GM13977 (cell line): ENCODE data around the gene SLC39A12.

ENCODE experiments used
- DNase-seq: peaks from one replicate; pipeline ENCODE4 v3.0.0; 2012; ENCODE audit warnings: low spot score
- CTCF ChIP-seq: IDR thresholded peaks from 2 replicates; pipeline ENCODE4 v1.5.1; 2012; ENCODE audit warnings: mild to moderate bottlenecking, control low read depth; ENCODE audit not compliant: insufficient read depth; ENCODE audit errors: extremely low read depth, missing control alignments
- in situ Hi-C: fragments of 300-500 bp; cut with MboI; formaldehyde crosslinking; loops from one replicate; pipeline ENCODE4 v1.12.0; 2022; ENCODE audit warnings: low sequenced_read_pairs, low pct_unique_long_range_greater_than_20kb, mixed read lengths, inconsistent platforms; ENCODE audit not compliant: unreplicated experiment

Gene SLC39A12

GRCh38 chr10:17951868-17952371 is at the start of gene SLC39A12:
Gene SLC39A12 (plus strand): TSS chr10:17951918. CDS start chr10:17953277, 1,359 bp downstream.
- no peak for TF ChIP-seq CTCF
- no peak for DNase-seq

GRCh38 chr10:17904564-17904963 is 47.2 kb upstream of the SLC39A12 start:
- TF ChIP-seq CTCF: no peak
- in situ Hi-C loops: no loop called here

More at GRCh38 chr10:17951868-17952371, at the start of gene SLC39A12:
- in situ Hi-C loops: no loop called here

GRCh38 chr10:17905491-17905890 is 46.2 kb upstream of the SLC39A12 start:
- no peak for TF ChIP-seq CTCF
- in situ Hi-C loops: no loop called here
- DNase-seq: no peak

More at GRCh38 chr10:17904564-17904963, 47.2 kb upstream of the SLC39A12 start:
- no peak for DNase-seq

GRCh38 chr10:17906002-17906401 is 45.7 kb upstream of the SLC39A12 start:
- TF ChIP-seq CTCF: no peak
- DNase-seq: no peak
- in situ Hi-C loops: no loop called here

- TF ChIP-seq CTCF: no peak
- DNase-seq: no peak
- in situ Hi-C loops: no loop called here
Observed at GRCh38 chr10:17907641-17908040, 44.1 kb upstream of the SLC39A12 start.

- peak; percentile 43 for DNase-seq
- in situ Hi-C loops: no loop called here
- peak; percentile 64 for TF ChIP-seq CTCF
Observed at GRCh38 chr10:17910125-17910789, 41.5 kb upstream of the SLC39A12 start.
